B cell (primary cell): ENCODE data around the gene APH1B.

Experiments
- EZH2 ChIP-seq: IDR thresholded peaks from 2 replicates; pipeline ENCODE4 v1.6.1; 2012; ENCODE audit warnings: borderline replicate concordance, low read depth, mild to moderate bottlenecking, moderate library complexity, low read length; ENCODE audit not compliant: insufficient read depth, poor library complexity, severe bottlenecking
- TF ChIP-seq, protein P1 (sequence below): fragments of 200-600 bp; IDR thresholded peaks from one replicate; pipeline ENCODE4 v1.8.0; 2022; ENCODE audit warnings: antibody characterized with exemption, mild to moderate bottlenecking

DNA sequence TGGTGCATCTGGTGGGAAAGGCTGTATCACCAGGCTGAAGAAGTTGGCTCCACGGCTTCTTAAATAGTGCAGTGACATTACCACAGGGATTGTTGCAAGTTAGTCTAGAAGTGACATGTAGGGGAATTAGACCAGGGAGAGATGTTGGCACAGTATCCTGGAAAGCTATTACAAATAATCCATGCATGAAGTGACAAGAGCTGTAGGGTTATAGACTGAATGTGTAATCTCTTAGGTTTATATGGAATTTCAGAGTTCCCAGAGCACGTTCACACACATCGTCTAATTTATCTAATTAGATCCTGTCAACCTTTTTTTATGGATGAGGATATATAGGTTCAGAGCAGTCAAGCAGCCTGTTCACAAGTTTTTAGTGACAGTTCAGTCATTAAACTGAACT, 37.3 kb upstream of the APH1B start:
- TF ChIP-seq, protein P1, sequence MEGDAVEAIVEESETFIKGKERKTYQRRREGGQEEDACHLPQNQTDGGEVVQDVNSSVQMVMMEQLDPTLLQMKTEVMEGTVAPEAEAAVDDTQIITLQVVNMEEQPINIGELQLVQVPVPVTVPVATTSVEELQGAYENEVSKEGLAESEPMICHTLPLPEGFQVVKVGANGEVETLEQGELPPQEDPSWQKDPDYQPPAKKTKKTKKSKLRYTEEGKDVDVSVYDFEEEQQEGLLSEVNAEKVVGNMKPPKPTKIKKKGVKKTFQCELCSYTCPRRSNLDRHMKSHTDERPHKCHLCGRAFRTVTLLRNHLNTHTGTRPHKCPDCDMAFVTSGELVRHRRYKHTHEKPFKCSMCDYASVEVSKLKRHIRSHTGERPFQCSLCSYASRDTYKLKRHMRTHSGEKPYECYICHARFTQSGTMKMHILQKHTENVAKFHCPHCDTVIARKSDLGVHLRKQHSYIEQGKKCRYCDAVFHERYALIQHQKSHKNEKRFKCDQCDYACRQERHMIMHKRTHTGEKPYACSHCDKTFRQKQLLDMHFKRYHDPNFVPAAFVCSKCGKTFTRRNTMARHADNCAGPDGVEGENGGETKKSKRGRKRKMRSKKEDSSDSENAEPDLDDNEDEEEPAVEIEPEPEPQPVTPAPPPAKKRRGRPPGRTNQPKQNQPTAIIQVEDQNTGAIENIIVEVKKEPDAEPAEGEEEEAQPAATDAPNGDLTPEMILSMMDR, result no peak
- TF ChIP-seq EZH2, result no peak
